Measurements from ENCODE around the gene RPUSD2.
"Not testable (repeated sequence)": the region's sequence is repeated elsewhere in the genome, so short reads cannot be mapped to it uniquely, and the experiment has no call there.

The RPUSD2 gene

DNA sequence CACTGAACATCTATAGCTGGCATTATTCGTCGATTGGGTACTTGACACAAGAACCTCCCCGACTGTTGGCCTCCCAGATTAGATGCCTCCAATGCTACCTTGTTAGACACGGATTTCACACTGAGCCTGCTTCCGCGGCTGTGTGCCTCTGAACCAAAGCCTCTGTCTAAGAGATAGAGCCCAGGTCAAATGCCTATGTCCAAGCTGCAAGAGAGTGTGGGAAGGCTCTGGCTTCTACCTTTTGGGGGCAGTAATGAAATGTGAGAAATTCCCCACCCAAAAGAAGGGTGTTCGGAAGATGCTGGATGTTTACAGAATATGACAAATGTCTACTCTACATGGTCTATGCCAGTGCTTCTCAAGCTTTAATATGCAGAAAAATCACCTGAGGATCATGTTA lies 2.0 kb upstream of the RPUSD2 start:
- no peak overlapping the region for H3K4me2 ChIP-seq (ENCODE audit: low read length)
- H3K18ac ChIP-seq (ENCODE audit: low read length), result no peak overlapping the region
- H3K27me3 ChIP-seq (ENCODE audit: insufficient read depth, low read length, poor library complexity), result no peaks in the 10 kb centered on the region
- H4K8ac ChIP-seq (ENCODE audit: low read depth, low read length), result no peak overlapping the region
- H2BK5ac ChIP-seq (ENCODE audit: low read length), result no peak overlapping the region
- peaks cover 16% of the 10 kb centered on the region for H3K79me2 ChIP-seq (ENCODE audit: control insufficient read depth, insufficient read depth, low read length)
- no peak overlapping the region for H3K23ac ChIP-seq (ENCODE audit: low read length)
- peak; percentile 75 for DNase-seq
- no peak overlapping the region for H3K4me3 ChIP-seq (ENCODE audit: low read length)
- H3K79me1 ChIP-seq (ENCODE audit: low read length), result peaks cover 10% of the 10 kb centered on the region
- peaks cover 1% of the 10 kb centered on the region for H3K36me3 ChIP-seq (ENCODE audit: control insufficient read depth, insufficient read depth, low read length)
- H2BK15ac ChIP-seq (replicated peaks; ENCODE audit: low read depth), result no peak overlapping the region
- WGBS (ENCODE audit: extremely low coverage, insufficient coverage, low lambda C conversion rate), result no CpG with 5 or more reads among the region's 7 CpGs
- no peak overlapping the region for H3K4ac ChIP-seq (ENCODE audit: low read depth, low read length)
- no peak overlapping the region for H3K27ac ChIP-seq (ENCODE audit: low read depth, low read length)
- H3K56ac ChIP-seq (ENCODE audit: low read length), result no peak overlapping the region
- H2BK120ac ChIP-seq (ENCODE audit: low read depth, low read length), result no peak overlapping the region
- H3K9ac ChIP-seq (ENCODE audit: low read length), result no peak overlapping the region
- peaks cover 7% of the 10 kb centered on the region for H3K4me1 ChIP-seq (ENCODE audit: control insufficient read depth, low read depth, low read length)
- H2AK5ac ChIP-seq (ENCODE audit: low read length), result no peak overlapping the region
- H4K5ac ChIP-seq (ENCODE audit: low read length), result no peak overlapping the region

DNA sequence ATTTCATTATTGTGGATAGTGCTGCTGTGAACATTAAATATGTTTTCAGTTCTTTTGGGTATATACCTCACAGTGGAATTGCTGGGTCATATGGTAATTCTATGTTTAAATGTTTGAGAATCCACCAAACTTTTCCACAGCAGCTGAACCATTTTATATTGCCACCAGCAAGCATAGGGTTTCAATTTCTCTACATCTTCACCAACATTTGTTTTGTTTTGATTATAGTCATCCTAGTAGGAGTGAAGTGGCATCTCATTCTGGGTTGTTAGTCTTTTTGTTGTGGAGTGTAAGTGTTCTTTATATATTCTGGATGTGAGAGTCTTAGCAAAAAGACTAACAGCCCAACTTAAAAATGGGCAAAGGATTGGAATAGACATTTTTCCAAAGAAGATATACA lies 6.0 kb downstream of the RPUSD2 start:
- no peak overlapping the region for H3K4ac ChIP-seq (ENCODE audit: low read depth, low read length)
- no peak overlapping the region for H4K5ac ChIP-seq (ENCODE audit: low read length)
- H2AK5ac ChIP-seq (ENCODE audit: low read length), result no peak overlapping the region
- peaks cover 3% of the 10 kb centered on the region for H3K4me1 ChIP-seq (ENCODE audit: control insufficient read depth, low read depth, low read length)
- no peak for DNase-seq
- H2BK120ac ChIP-seq (ENCODE audit: low read depth, low read length), result no peak overlapping the region
- H4K8ac ChIP-seq (ENCODE audit: low read depth, low read length), result no peak overlapping the region
- no peak overlapping the region for H3K9ac ChIP-seq (ENCODE audit: low read length)
- H3K27ac ChIP-seq (ENCODE audit: low read depth, low read length), result no peak overlapping the region
- peaks cover 8% of the 10 kb centered on the region for H3K79me1 ChIP-seq (ENCODE audit: low read length)
- no peaks in the 10 kb centered on the region for H3K27me3 ChIP-seq (ENCODE audit: insufficient read depth, low read length, poor library complexity)
- no peak overlapping the region for H2BK15ac ChIP-seq (replicated peaks; ENCODE audit: low read depth)
- H3K4me2 ChIP-seq (ENCODE audit: low read length), result no peak overlapping the region
- peaks cover 5% of the 10 kb centered on the region for H3K36me3 ChIP-seq (ENCODE audit: control insufficient read depth, insufficient read depth, low read length)
- H2BK5ac ChIP-seq (ENCODE audit: low read length), result no peak overlapping the region
- H3K79me2 ChIP-seq (ENCODE audit: control insufficient read depth, insufficient read depth, low read length), result peaks cover 7% of the 10 kb centered on the region
- H3K23ac ChIP-seq (ENCODE audit: low read length), result no peak overlapping the region
- H3K56ac ChIP-seq (ENCODE audit: low read length), result no peak overlapping the region
- H3K4me3 ChIP-seq (ENCODE audit: low read length), result no peak overlapping the region
- H3K18ac ChIP-seq (ENCODE audit: low read length), result no peak overlapping the region

DNA sequence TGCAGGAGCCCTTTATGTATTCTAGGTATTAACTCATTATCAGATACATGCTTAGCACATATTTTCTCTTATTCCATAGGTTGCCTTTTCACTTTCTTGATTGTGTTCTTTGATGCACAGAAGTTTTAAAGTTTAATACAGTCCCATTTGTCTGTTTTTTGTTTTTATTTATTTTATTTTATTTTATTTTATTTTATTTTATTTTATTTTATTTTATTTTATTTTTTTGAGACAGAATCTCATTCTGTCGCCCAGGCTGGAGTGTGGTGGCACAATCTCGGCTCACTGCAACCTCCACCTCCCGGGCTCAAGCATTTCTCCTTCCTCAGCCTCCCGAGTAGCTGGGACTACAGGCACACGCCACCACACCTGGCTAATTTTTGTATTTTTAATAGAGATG lies 7.8 kb downstream of the RPUSD2 start:
- not testable (repeated sequence) for H3K36me3 ChIP-seq (ENCODE audit: control insufficient read depth, insufficient read depth, low read length); H3K4me1 ChIP-seq (ENCODE audit: control insufficient read depth, low read depth, low read length); H3K23ac ChIP-seq (ENCODE audit: low read length); H3K27ac ChIP-seq (ENCODE audit: low read depth, low read length); H2BK5ac ChIP-seq (ENCODE audit: low read length); H2AK5ac ChIP-seq (ENCODE audit: low read length); H3K9ac ChIP-seq (ENCODE audit: low read length); H2BK120ac ChIP-seq (ENCODE audit: low read depth, low read length); H3K79me1 ChIP-seq (ENCODE audit: low read length); H4K5ac ChIP-seq (ENCODE audit: low read length); H2BK15ac ChIP-seq (replicated peaks; ENCODE audit: low read depth); H3K27me3 ChIP-seq (ENCODE audit: insufficient read depth, low read length, poor library complexity); H4K8ac ChIP-seq (ENCODE audit: low read depth, low read length); H3K4me3 ChIP-seq (ENCODE audit: low read length); H3K56ac ChIP-seq (ENCODE audit: low read length); DNase-seq; H3K4ac ChIP-seq (ENCODE audit: low read depth, low read length); H3K79me2 ChIP-seq (ENCODE audit: control insufficient read depth, insufficient read depth, low read length); H3K18ac ChIP-seq (ENCODE audit: low read length); H3K4me2 ChIP-seq (ENCODE audit: low read length)
- WGBS (ENCODE audit: extremely low coverage, insufficient coverage, low lambda C conversion rate), result no CpG with 5 or more reads among the region's 5 CpGs

DNA sequence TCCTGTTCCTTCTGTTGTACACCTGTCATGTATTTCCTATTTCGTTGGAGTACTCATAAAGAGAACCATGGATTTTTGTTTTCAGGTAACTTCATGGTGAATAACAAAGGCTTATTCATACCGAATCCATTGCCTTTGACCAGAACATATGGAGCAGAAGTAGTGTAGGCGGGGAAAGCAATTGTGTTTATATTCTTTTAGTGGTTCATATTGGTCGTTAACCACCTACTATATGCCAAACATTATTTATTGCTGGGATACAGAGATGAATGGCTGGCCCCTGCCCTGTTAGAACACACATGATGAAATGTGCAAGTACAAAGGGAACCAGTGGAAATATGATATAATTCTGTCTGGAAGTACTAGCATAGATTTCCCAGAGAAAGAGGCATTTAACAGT lies 9.8 kb downstream of the RPUSD2 start:
- Histone ChIP-seq H3K36me3 (ENCODE audit: control insufficient read depth, insufficient read depth, low read length) (no peaks in the 10 kb centered on the region), H3K4me3 (ENCODE audit: low read length) (no peak overlapping the region), H2BK15ac (replicated peaks; ENCODE audit: low read depth) (no peak overlapping the region), H3K9ac (ENCODE audit: low read length) (no peak overlapping the region), H3K79me2 (ENCODE audit: control insufficient read depth, insufficient read depth, low read length) (no peaks in the 10 kb centered on the region), H4K8ac (ENCODE audit: low read depth, low read length) (no peak overlapping the region), H2BK5ac (ENCODE audit: low read length) (no peak overlapping the region), H3K4me2 (ENCODE audit: low read length) (no peak overlapping the region), H3K18ac (ENCODE audit: low read length) (no peak overlapping the region), H3K23ac (ENCODE audit: low read length) (no peak overlapping the region), H3K4me1 (ENCODE audit: control insufficient read depth, low read depth, low read length) (no peaks in the 10 kb centered on the region), H2AK5ac (ENCODE audit: low read length) (no peak overlapping the region), H2BK120ac (ENCODE audit: low read depth, low read length) (no peak overlapping the region), H3K4ac (ENCODE audit: low read depth, low read length) (no peak overlapping the region), H4K5ac (ENCODE audit: low read length) (no peak overlapping the region), H3K27ac (ENCODE audit: low read depth, low read length) (no peak overlapping the region), H3K79me1 (ENCODE audit: low read length) (no peaks in the 10 kb centered on the region), H3K56ac (ENCODE audit: low read length) (no peak overlapping the region), H3K27me3 (ENCODE audit: insufficient read depth, low read length, poor library complexity) (no peaks in the 10 kb centered on the region)
- DNase-seq, result no peak
- no CpG with 5 or more reads among the region's 4 CpGs for WGBS (ENCODE audit: extremely low coverage, insufficient coverage, low lambda C conversion rate)

DNA sequence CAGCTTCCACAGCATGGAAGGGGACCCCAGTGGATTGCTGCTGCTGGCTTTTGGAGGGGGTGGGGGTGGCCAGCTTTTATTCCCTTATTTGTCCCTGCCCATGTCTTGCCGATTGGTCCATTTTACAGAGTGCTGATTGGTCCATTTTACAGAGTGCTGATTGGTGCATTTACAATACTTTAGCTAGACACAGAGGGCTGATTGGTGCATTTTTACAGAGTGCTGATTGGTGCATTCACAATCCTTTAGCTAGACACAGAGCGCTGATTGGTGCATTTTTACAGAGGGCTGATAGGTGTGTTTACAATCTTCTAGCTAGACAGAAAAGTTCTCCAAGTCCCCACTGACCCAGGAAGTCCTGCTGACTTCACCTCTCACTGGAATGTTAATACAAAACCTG lies 12.7 kb downstream of the RPUSD2 start:
- no CpG with 5 or more reads among the region's 2 CpGs for WGBS (ENCODE audit: extremely low coverage, insufficient coverage, low lambda C conversion rate)

DNA sequence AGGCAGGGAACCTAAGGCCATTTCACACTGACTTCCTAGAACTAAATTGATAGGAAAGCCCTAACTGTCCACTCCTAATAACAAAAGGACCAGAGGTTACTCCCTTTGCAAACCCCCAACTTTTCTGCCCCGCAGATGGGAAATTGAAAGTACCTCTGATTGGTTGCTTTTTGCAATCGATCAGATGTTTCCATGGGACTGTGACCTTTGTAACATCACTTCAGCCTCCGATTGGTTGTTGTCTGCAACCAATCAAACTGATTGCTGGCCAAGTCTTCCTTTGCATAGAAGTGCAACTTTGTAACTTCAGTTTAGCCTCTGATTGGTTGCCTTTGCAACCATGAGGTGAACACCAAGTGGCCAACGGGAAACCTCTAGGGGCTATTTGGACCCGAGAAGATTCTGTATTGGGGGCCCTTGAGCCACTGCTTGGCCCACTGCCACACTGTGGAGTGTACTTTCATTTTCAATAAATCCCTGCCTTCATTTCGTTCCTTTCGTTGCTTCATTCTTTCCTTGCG lies 13.7 kb downstream of the RPUSD2 start:
- no peaks in the 10 kb centered on the region for H3K27me3 ChIP-seq (ENCODE audit: insufficient read depth, low read length, poor library complexity)
- no peaks in the 10 kb centered on the region for H3K36me3 ChIP-seq (ENCODE audit: control insufficient read depth, insufficient read depth, low read length)
- no peak overlapping the region for H2BK15ac ChIP-seq (replicated peaks; ENCODE audit: low read depth)
- H4K8ac ChIP-seq (ENCODE audit: low read depth, low read length), result no peak overlapping the region
- no peak overlapping the region for H2BK5ac ChIP-seq (ENCODE audit: low read length)
- H2AK5ac ChIP-seq (ENCODE audit: low read length), result no peak overlapping the region
- H3K4ac ChIP-seq (ENCODE audit: low read depth, low read length), result no peak overlapping the region
- no peak overlapping the region for H3K18ac ChIP-seq (ENCODE audit: low read length)
- no peak overlapping the region for H3K23ac ChIP-seq (ENCODE audit: low read length)
- H3K4me3 ChIP-seq (ENCODE audit: low read length), result no peak overlapping the region
- no peaks in the 10 kb centered on the region for H3K79me2 ChIP-seq (ENCODE audit: control insufficient read depth, insufficient read depth, low read length)
- no peaks in the 10 kb centered on the region for H3K79me1 ChIP-seq (ENCODE audit: low read length)
- H3K4me2 ChIP-seq (ENCODE audit: low read length), result no peak overlapping the region
- DNase-seq, result peak; percentile 22
- no peak overlapping the region for H3K27ac ChIP-seq (ENCODE audit: low read depth, low read length)
- no peak overlapping the region for H3K56ac ChIP-seq (ENCODE audit: low read length)
- H2BK120ac ChIP-seq (ENCODE audit: low read depth, low read length), result no peak overlapping the region
- no peaks in the 10 kb centered on the region for H3K4me1 ChIP-seq (ENCODE audit: control insufficient read depth, low read depth, low read length)
- H4K5ac ChIP-seq (ENCODE audit: low read length), result no peak overlapping the region
- H3K9ac ChIP-seq (ENCODE audit: low read length), result no peak overlapping the region
- no CpG with 5 or more reads among the region's 8 CpGs for WGBS (ENCODE audit: extremely low coverage, insufficient coverage, low lambda C conversion rate)

More for the DNA sequence above, 12.7 kb downstream of the RPUSD2 start:
- H3K27me3 ChIP-seq (ENCODE audit: insufficient read depth, low read length, poor library complexity); H3K23ac ChIP-seq (ENCODE audit: low read length); H3K9ac ChIP-seq (ENCODE audit: low read length); H4K8ac ChIP-seq (ENCODE audit: low read depth, low read length); H2BK15ac ChIP-seq (replicated peaks; ENCODE audit: low read depth); H2BK120ac ChIP-seq (ENCODE audit: low read depth, low read length); DNase-seq; H3K36me3 ChIP-seq (ENCODE audit: control insufficient read depth, insufficient read depth, low read length); H3K79me1 ChIP-seq (ENCODE audit: low read length); H3K4me3 ChIP-seq (ENCODE audit: low read length); H3K27ac ChIP-seq (ENCODE audit: low read depth, low read length); H3K56ac ChIP-seq (ENCODE audit: low read length); H4K5ac ChIP-seq (ENCODE audit: low read length); H3K4ac ChIP-seq (ENCODE audit: low read depth, low read length); H3K4me1 ChIP-seq (ENCODE audit: control insufficient read depth, low read depth, low read length); H2BK5ac ChIP-seq (ENCODE audit: low read length); H3K18ac ChIP-seq (ENCODE audit: low read length); H2AK5ac ChIP-seq (ENCODE audit: low read length); H3K79me2 ChIP-seq (ENCODE audit: control insufficient read depth, insufficient read depth, low read length); H3K4me2 ChIP-seq (ENCODE audit: low read length): not testable (repeated sequence)
